Peyer's patch (tissue), 4 donors: ENCODE results near the gene SH2D1A.

ENCODE experiments used
- POLR2A ChIP-seq, 2 donors: fragments of 450-650 bp; IDR thresholded peaks; one replicate each; pipeline ENCODE4 v1.5.1; 2017; ENCODE audit warnings: antibody characterized with exemption in 2 of 2, mild to moderate bottlenecking in 2 of 2, moderate library complexity in 2 of 2
- TF ChIP-seq, protein P1 (sequence below), 6 experiments: fragments of 450-650 bp in 4 of 6; fragments of 200-600 bp in 2 of 6; sonication (generic) in 1 of 6; IDR thresholded peaks; one replicate each; pipeline ENCODE4 v1.5.1; 2017 to 2019; ENCODE audit warnings: antibody characterized with exemption in 6 of 6, mild to moderate bottlenecking in 3 of 6, moderate library complexity in 1 of 6

DNA sequence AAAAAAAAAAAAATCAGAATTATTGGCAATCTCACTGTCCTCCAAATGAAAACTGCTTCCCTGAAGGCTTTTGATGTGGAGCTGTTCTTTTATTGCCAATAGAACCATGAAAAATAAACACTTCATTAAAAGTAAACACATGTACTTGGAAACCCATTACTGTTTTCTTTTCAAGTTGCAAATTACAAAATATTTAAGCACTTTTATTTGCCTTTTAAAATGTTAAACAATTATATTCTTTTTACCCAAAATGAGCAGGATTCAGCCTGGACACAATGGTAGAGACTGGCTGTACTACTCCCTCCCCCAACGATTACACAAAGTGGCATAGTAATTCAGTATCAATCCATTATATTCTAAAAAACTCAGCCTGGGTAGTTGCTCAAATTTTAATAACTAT, 60.9 kb downstream of the SH2D1A start:
- no peak for TF ChIP-seq POLR2A (IDR thresholded peaks at IDR 0.05)
- TF ChIP-seq, protein P1, sequence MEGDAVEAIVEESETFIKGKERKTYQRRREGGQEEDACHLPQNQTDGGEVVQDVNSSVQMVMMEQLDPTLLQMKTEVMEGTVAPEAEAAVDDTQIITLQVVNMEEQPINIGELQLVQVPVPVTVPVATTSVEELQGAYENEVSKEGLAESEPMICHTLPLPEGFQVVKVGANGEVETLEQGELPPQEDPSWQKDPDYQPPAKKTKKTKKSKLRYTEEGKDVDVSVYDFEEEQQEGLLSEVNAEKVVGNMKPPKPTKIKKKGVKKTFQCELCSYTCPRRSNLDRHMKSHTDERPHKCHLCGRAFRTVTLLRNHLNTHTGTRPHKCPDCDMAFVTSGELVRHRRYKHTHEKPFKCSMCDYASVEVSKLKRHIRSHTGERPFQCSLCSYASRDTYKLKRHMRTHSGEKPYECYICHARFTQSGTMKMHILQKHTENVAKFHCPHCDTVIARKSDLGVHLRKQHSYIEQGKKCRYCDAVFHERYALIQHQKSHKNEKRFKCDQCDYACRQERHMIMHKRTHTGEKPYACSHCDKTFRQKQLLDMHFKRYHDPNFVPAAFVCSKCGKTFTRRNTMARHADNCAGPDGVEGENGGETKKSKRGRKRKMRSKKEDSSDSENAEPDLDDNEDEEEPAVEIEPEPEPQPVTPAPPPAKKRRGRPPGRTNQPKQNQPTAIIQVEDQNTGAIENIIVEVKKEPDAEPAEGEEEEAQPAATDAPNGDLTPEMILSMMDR (IDR thresholded peaks at IDR 0.05) = no peak
